Activated T-cell treated with anti-CD3 and anti-CD28 coated beads, Interleukin-2, amount 50 U/mL, for 72 hours (primary cell): ENCODE measurements around the gene CAMK4. TPM values are rescaled to one million over a fixed set of nuclear protein-coding genes. Genes with fewer than 3 reads are reported as not detected.

Experiments used
- ATAC-seq, 2 donors: fragments of 150-1000 bp; cut with Tn5 transposase; replicated peaks in 1 of 2; 2 replicates each; pipeline ENCODE4 v1.10.0; 2021; ENCODE audit warnings: moderate library complexity in 2 of 2, mild to moderate bottlenecking in 1 of 2
- DNase-seq, 2 donors: peaks; one replicate each; pipeline ENCODE4 v3.0.0; 2021 to 2022; ENCODE audit warnings: mixed read lengths in 1 of 2
- H3K27ac Mint-ChIP-seq: one replicate; pipeline ENCODE4 v1.8.0; 2022; ENCODE audit warnings: mild to moderate bottlenecking, moderate library complexity, mixed read lengths
- H3K27me3 Mint-ChIP-seq: one replicate; pipeline ENCODE4 v1.8.0; 2022; ENCODE audit warnings: low read depth, mixed read lengths
- H3K36me3 Mint-ChIP-seq, 2 donors: one replicate each; pipeline ENCODE4 v1.8.0; 2022; ENCODE audit warnings: mixed read lengths in 2 of 2, mild to moderate bottlenecking in 1 of 2; ENCODE audit not compliant: insufficient read depth in 2 of 2
- H3K4me1 Mint-ChIP-seq: one replicate; pipeline ENCODE4 v1.8.0; 2022; ENCODE audit warnings: low read depth, mixed read lengths
- H3K4me3 Mint-ChIP-seq, 2 donors: one replicate each; pipeline ENCODE4 v1.8.0; 2022; ENCODE audit warnings: mild to moderate bottlenecking in 2 of 2, mixed read lengths in 2 of 2, moderate library complexity in 2 of 2
- H3K9me3 Mint-ChIP-seq, 2 donors: one replicate each; pipeline ENCODE4 v1.8.0; 2022; ENCODE audit warnings: mixed read lengths in 2 of 2
- total RNA-seq, 2 donors: library from RNA; stranded (reverse); gene quantifications; one replicate each; pipeline ENCODE4 v1.2.3, GENCODE V29; 2022

CAMK4 gene
- total RNA-seq, 2 donors from 2014 or later = 56.1 to 96.0 TPM

- DNase-seq (no peak), ATAC-seq (peak; percentile 23 to 31)
- Mint-ChIP-seq H3K4me1 (peaks cover 94% of the 10 kb centered on the region), H3K27ac (peak overlapping the region; percentile 85), H3K36me3 (peaks cover 0 to 3% of the 10 kb centered on the region in 2 donors), H3K4me3 (peak overlapping the region; percentile 67 to 79), H3K9me3 (no peaks in the 10 kb centered on the region), H3K27me3 (no peaks in the 10 kb centered on the region)
These were observed 8.8 kb downstream of the CAMK4 start for GRCh38 chr5:111233052-111233374.

GRCh38 chr5:111234125-111234524 lies 9.9 kb downstream of the CAMK4 start:
- H3K36me3 Mint-ChIP-seq = peaks cover 0 to 3% of the 10 kb centered on the region in 2 donors
- H3K27ac Mint-ChIP-seq = peak overlapping the region; percentile 23
- no peaks in the 10 kb centered on the region for H3K27me3 Mint-ChIP-seq
- H3K4me1 Mint-ChIP-seq = peaks cover 98% of the 10 kb centered on the region
- no peak for DNase-seq
- peak; percentile 12 to 24 for ATAC-seq
- H3K9me3 Mint-ChIP-seq = no peaks in the 10 kb centered on the region
- H3K4me3 Mint-ChIP-seq = peak overlapping the region; percentile 79 to 86

GRCh38 chr5:111235635-111236034 lies 11.5 kb downstream of the CAMK4 start:
- peaks cover 98% of the 10 kb centered on the region for H3K4me1 Mint-ChIP-seq
- H3K27ac Mint-ChIP-seq = peak overlapping the region; percentile 64
- DNase-seq (no peak), ATAC-seq (no peak)
- H3K27me3 Mint-ChIP-seq = no peaks in the 10 kb centered on the region
- H3K36me3 Mint-ChIP-seq = no peaks in the 10 kb centered on the region
- no peaks in the 10 kb centered on the region for H3K9me3 Mint-ChIP-seq
- peak overlapping the region; percentile 75 to 86 for H3K4me3 Mint-ChIP-seq

GRCh38 chr5:111236348-111236747 lies 12.2 kb downstream of the CAMK4 start:
- no peak for ATAC-seq
- H3K9me3 Mint-ChIP-seq = no peaks in the 10 kb centered on the region
- H3K36me3 Mint-ChIP-seq = no peaks in the 10 kb centered on the region
- H3K4me3 Mint-ChIP-seq = peak overlapping the region; percentile 75 to 86
- peak overlapping the region; percentile 75 for H3K27ac Mint-ChIP-seq
- no peak for DNase-seq
- peaks cover 98% of the 10 kb centered on the region for H3K4me1 Mint-ChIP-seq
- no peaks in the 10 kb centered on the region for H3K27me3 Mint-ChIP-seq

- DNase-seq (no peak), ATAC-seq (peak; percentile 64 to 73)
- Mint-ChIP-seq H3K27ac (peak overlapping the region; percentile 75), H3K4me1 (peaks cover 100% of the 10 kb centered on the region), H3K4me3 (peak overlapping the region; percentile 75 to 86), H3K9me3 (no peaks in the 10 kb centered on the region), H3K27me3 (no peaks in the 10 kb centered on the region), H3K36me3 (peaks cover 0 to 1% of the 10 kb centered on the region in 2 donors)
These were observed 12.8 kb downstream of the CAMK4 start for GRCh38 chr5:111236995-111237394.

GRCh38 chr5:111237470-111237869 lies 13.3 kb downstream of the CAMK4 start:
- H3K9me3 Mint-ChIP-seq = no peaks in the 10 kb centered on the region
- peaks cover 0 to 3% of the 10 kb centered on the region in 2 donors for H3K36me3 Mint-ChIP-seq
- peak overlapping the region; percentile 75 for H3K27ac Mint-ChIP-seq
- H3K4me1 Mint-ChIP-seq = peaks cover 100% of the 10 kb centered on the region
- no peak for DNase-seq
- ATAC-seq = peak; percentile 20 to 45
- no peaks in the 10 kb centered on the region for H3K27me3 Mint-ChIP-seq
- peak overlapping the region; percentile 75 to 86 for H3K4me3 Mint-ChIP-seq

- Mint-ChIP-seq H3K27ac (peak overlapping the region; percentile 75), H3K4me3 (peak overlapping the region; percentile 75 to 86), H3K4me1 (peaks cover 100% of the 10 kb centered on the region), H3K9me3 (no peaks in the 10 kb centered on the region), H3K36me3 (peaks cover 0 to 3% of the 10 kb centered on the region in 2 donors), H3K27me3 (no peaks in the 10 kb centered on the region)
- ATAC-seq = no peak
- DNase-seq = no peak
These were observed 14.4 kb downstream of the CAMK4 start for GRCh38 chr5:111238431-111239225.

GRCh38 chr5:111241696-111242095 lies 17.5 kb downstream of the CAMK4 start:
- ATAC-seq (no peak), DNase-seq (no peak)
- Mint-ChIP-seq H3K9me3 (no peaks in the 10 kb centered on the region), H3K27ac (no peak overlapping the region), H3K4me3 (no peak overlapping the region), H3K27me3 (no peaks in the 10 kb centered on the region), H3K36me3 (peaks cover 0 to 6% of the 10 kb centered on the region in 2 donors), H3K4me1 (peaks cover 94% of the 10 kb centered on the region)

GRCh38 chr5:111242606-111243005 lies 18.4 kb downstream of the CAMK4 start:
- DNase-seq (no peak), ATAC-seq (no peak)
- no peaks in the 10 kb centered on the region for H3K27me3 Mint-ChIP-seq
- H3K9me3 Mint-ChIP-seq = no peaks in the 10 kb centered on the region
- H3K4me3 Mint-ChIP-seq = peak overlapping the region in 1 of 2 donors; percentile 29
- peaks cover 0 to 6% of the 10 kb centered on the region in 2 donors for H3K36me3 Mint-ChIP-seq
- H3K4me1 Mint-ChIP-seq = peaks cover 87% of the 10 kb centered on the region
- no peak overlapping the region for H3K27ac Mint-ChIP-seq

GRCh38 chr5:111243318-111243717 lies 19.1 kb downstream of the CAMK4 start:
- peak in 1 of 2 donors; percentile 8 for ATAC-seq
- Mint-ChIP-seq H3K36me3 (peaks cover 0 to 6% of the 10 kb centered on the region in 2 donors), H3K4me1 (peaks cover 87% of the 10 kb centered on the region), H3K9me3 (no peaks in the 10 kb centered on the region), H3K27me3 (no peaks in the 10 kb centered on the region), H3K4me3 (peak overlapping the region in 1 of 2 donors; percentile 29), H3K27ac (no peak overlapping the region)
- DNase-seq = no peak

GRCh38 chr5:111245654-111246053 lies 21.5 kb downstream of the CAMK4 start:
- peak overlapping the region; percentile 64 for H3K27ac Mint-ChIP-seq
- H3K4me1 Mint-ChIP-seq = peaks cover 80% of the 10 kb centered on the region
- no peak for ATAC-seq
- peak overlapping the region; percentile 63 to 72 for H3K4me3 Mint-ChIP-seq
- no peaks in the 10 kb centered on the region for H3K9me3 Mint-ChIP-seq
- H3K36me3 Mint-ChIP-seq = peaks cover 0 to 6% of the 10 kb centered on the region in 2 donors
- no peak for DNase-seq
- H3K27me3 Mint-ChIP-seq = no peaks in the 10 kb centered on the region

GRCh38 chr5:111246459-111246858 lies 22.3 kb downstream of the CAMK4 start:
- no peaks in the 10 kb centered on the region for H3K9me3 Mint-ChIP-seq
- no peaks in the 10 kb centered on the region for H3K27me3 Mint-ChIP-seq
- H3K36me3 Mint-ChIP-seq = peaks cover 0 to 6% of the 10 kb centered on the region in 2 donors
- peaks cover 80% of the 10 kb centered on the region for H3K4me1 Mint-ChIP-seq
- DNase-seq = no peak
- peak in 1 of 2 donors; percentile 15 for ATAC-seq
- peak overlapping the region; percentile 63 to 72 for H3K4me3 Mint-ChIP-seq
- peak overlapping the region; percentile 88 for H3K27ac Mint-ChIP-seq

GRCh38 chr5:111248571-111248970 lies 24.4 kb downstream of the CAMK4 start:
- peaks cover 0 to 3% of the 10 kb centered on the region in 2 donors for H3K36me3 Mint-ChIP-seq
- no peaks in the 10 kb centered on the region for H3K27me3 Mint-ChIP-seq
- ATAC-seq = no peak
- no peaks in the 10 kb centered on the region for H3K9me3 Mint-ChIP-seq
- peaks cover 80% of the 10 kb centered on the region for H3K4me1 Mint-ChIP-seq
- no peak for DNase-seq
- H3K4me3 Mint-ChIP-seq = peak overlapping the region; percentile 42 to 55
- peak overlapping the region; percentile 57 for H3K27ac Mint-ChIP-seq
